GM12874 (cell line): Measurements from ENCODE around the gene CCDC187.

Experiments used
- CTCF ChIP-seq: IDR thresholded peaks from 2 replicates; pipeline ENCODE4 v1.5.1; 2011; ENCODE audit warnings: low read depth, mild to moderate bottlenecking, control low read depth, low read length, moderate library complexity; ENCODE audit not compliant: insufficient read depth

CCDC187 gene

DNA sequence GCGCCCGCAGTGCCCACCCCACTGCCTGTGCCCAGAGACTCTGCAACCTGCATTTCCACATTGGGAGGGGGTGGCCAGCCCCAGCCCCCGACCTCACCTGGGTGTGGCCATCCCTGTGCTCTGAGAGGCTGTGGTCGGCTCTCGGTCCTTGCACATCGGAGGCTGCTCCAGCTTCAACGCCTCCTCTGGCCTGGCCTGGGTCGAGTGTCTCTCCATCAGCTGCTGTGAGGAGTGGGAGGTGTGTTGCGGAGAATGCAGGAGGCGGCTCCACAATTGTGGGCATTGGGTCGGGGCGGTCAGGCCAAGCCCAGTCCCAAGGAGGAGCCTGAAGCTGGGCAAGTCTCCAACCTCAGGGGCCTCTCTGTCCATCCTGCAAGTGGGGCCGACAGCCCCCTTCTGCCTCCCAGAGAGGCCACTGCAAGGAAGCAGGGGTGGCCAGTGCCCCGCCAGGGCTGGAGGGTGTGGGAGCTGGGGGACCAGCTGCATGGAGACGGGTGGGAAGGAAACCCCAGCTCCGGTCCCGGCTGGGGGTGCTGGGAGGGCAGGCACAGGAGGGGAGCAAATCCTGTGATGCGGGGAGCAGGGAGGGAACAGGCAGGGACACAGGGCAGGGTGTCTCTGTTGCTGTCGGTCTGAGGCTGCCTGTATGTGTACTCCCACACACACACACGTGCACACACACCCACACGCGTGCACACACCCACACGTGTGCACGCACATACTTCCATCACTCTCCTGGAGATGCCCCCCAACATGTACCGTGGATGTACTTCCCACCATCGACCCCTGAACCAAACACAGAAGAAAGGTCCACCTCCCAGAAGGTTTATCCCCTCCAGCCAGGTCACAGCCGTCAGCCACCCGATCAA is 28.9 kb downstream of the CCDC187 start:
- no peak for TF ChIP-seq CTCF

DNA sequence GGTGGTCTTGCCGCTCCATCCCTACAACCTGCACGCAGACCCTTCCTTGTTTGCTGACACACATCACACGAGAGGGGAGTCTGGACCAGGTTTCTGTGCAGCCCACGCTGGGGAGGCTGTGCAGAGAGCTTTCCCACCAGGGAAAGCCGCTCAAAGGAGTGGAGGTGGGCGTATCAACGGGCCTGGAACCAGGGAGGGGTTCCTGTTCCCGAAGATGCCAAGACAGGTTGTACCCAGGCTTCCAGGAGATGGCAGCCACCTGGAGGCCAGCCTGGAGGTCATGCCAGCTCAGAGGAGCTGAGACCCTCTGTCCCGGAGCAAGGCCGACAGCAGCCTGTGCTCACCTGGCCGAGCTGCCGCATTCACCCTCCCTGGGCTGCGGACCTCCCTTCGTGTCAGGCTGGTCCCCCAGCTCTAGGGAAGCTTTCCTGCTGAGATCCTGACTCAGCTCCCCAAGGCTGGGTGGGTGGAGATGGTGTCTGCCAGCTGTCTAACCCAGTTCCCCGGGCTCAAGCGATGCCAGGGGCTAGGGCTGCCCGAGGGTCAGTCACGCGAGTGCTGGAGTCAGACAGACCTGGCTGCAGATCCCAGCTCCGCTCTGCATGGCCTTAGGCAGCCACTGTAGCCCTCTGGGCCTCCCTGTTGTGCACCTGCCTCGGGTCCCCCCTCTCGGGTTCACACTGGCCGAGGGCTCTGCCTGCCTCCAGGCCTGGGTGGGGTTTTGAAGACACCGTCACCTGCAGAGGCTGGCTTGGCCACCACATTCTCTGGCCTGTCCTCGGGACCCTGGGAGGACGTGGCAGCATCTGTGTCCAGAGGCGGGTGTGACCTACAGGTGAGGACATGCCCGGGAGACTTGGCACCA is 29.7 kb downstream of the CCDC187 start:
- no peak for TF ChIP-seq CTCF

- TF ChIP-seq CTCF: no peak
Observed at GRCh38 chr9:136273244-136273865, 30.5 kb downstream of the CCDC187 start.

- TF ChIP-seq CTCF: no peak
Observed at GRCh38 chr9:136270173-136270705, 33.7 kb downstream of the CCDC187 start.

DNA sequence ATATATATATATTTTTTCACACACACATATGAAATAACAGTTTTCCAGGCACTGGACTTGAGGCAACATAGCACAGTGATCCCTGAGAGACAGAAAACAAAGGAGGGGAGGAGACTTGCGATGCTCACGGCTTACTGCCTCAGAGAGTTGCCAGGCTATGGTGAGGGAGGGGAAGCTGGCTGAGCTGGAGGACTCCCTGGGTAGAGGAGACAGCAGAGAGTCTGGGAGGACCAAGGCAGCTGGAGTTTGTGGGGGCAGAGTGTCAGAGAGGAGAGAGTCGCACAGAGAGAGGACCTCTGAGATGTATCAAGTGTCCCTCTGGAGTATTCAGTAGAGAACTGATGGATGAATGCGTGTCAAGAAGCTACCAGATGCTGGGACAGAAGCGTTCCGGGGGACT is 35.2 kb downstream of the CCDC187 start:
- TF ChIP-seq CTCF: no peak

DNA sequence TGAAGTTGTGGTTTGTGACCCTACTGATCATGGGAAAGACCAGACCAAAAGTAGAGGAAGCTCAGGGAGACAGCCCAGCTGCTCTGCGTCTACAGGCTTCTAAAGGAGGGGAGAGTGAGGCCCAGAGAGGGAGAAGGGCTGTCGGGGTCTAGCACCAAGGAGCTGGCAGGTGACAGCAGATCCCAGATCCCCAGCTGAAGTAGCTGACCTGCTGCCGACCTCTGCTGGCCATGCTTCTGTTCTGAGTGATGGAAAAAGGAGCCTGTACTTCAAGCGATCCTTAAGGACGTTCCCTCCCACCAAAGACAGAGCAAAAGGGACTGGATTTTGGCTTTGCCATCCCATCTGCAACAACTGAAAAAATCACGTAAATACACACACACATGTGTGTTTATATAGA is 35.6 kb downstream of the CCDC187 start:
- TF ChIP-seq CTCF: no peak
